ENCODE measurements around the gene IKZF5.

GRCh38 chr10:122968698-122969097 is 39.9 kb downstream of the IKZF5 start:
- no peak for TF ChIP-seq CTCF (IDR thresholded peaks at IDR 0.05; ENCODE audit: low read length)
- TF ChIP-seq EZH2phosphoT487 (IDR thresholded peaks at IDR 0.05; ENCODE audit: low read length) = no peak

All from MM.1S (cell line).